ELF-1 (cell line): ENCODE data around the gene FHOD3.
"Not testable (repeated sequence)": the region's sequence is repeated elsewhere in the genome, so short reads cannot be mapped to it uniquely, and the experiment has no call there.

ENCODE experiments used
- DNase-seq: peaks from one replicate; pipeline ENCODE4 v3.0.0-alpha.2; 2016; ENCODE audit warnings: low read depth, low spot score

The FHOD3 gene

GRCh38 chr18:36448384-36449290, 151.1 kb downstream of the FHOD3 start:
- no peak for DNase-seq

DNA sequence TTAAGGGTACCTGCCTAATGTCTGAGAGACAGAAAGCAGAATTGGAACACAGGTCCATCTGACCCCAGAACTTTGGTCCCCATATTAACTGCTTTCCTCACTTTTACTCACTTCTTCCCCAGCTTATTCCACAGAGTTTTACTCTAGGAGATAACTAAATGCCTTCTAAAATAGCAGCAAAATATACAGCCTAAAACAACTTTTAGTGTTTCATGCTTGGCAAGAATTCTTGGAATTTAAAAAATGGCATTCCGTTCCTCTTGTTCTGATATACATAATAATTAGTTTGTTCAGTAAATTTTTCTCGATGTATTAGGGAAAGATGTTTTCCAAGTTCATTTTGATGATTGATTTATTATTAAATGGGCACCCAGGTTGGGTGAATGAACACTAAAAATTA, 151.9 kb downstream of the FHOD3 start:
- DNase-seq: no peak

DNA sequence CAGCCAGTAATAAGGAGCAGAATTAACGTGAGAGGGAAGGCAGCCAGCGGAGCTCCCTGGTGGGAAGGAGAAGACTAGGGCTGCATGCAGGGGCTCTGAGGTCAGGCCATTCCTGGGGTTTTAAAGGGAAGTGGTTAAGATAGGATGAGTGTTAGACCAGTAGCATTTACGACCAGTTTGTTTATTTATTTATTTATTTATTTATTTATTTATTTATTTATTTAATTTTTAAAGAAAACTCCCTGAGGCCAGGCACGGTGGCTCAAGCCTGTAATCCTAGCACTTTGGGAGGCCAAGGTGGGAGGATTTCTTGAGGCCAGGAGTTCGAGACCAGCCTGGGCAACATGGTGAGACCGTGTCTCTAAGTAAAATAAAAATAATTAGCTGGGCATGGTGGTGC, 152.8 kb downstream of the FHOD3 start:
- no peak for DNase-seq

DNA sequence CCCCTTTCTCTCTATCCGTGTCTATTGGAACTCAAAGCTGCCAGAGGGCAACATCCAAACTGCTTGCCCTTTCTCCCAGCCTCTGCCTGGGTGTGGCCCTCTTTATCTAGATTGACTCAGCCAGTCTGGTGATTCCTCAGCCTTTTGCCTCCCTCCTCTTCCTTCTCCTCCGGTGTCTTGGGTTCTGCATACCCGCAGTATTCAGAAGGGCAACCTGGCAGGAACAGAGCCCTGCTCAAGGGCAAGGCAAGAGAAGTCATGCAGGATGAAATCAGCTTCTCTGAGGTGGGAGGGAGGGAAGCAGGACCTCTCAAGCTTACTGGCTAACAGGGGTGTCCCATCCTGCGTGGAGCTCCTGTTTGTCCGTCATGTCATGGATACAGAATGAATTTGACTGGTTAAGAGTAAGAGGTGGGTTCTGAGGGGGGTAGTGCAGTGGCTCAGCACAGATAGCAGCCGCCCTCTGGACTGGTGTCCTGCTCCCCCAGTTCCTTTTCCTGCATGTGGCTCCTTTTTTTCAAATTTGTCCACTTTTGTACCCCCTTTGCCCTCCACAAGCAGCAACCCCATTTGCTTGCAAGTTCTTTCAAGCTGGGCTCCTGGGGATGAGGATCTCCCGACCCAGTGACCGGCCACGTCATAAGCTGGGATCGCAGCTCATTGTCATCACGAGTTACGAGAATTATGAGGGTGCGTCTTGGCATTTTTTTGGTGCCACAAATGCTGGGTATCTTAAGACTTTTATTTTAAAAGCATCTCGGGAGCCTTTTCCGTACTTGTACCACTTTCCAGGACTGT, 154.1 kb downstream of the FHOD3 start:
- no peak for DNase-seq

DNA sequence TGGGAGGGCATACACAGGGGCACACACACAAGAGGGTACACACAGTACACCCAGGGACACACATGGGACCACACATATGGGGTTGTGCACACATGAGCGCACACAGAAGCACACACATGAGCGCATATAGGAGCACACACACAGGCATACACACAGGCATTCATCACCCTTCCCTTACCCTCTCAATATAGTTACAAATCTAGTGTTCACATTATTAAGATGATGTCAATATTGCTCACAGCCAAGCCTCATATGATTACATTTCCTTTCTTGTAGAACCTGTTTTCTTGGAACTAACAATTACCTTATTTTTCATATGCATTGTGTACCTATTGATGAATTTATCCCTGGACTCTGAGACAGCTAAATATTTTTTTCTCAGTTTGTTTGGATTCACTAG, 156.7 kb downstream of the FHOD3 start:
- DNase-seq: no peak

DNA sequence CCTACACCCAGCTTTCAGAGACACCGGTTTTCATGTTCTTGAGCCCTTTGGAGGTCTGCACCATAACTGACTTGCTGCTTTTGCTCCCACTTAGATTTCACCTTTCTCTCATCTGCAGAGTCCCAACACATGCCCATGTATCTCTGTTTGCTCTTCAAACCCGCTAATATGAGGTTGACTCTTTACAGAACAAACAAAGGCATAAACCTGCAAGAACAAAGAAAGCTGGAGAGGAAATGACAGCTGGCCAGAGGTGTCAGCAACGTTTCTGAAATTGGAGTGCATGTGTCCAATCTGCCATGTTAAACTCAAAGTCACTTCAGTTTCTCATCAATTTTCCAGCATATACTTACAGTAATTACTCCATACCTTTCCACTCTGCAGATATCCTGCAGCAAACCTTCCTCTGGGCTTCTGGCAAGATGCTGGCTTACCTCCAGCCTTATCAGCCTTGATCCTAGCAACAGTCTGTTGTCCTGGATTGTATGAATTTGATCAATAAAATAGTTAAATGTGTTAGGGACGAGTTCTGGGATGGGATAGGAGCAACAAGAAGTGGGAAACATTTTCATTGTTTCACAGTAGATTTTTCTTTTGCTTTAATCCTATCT, 157.4 kb downstream of the FHOD3 start:
- DNase-seq: no peak

DNA sequence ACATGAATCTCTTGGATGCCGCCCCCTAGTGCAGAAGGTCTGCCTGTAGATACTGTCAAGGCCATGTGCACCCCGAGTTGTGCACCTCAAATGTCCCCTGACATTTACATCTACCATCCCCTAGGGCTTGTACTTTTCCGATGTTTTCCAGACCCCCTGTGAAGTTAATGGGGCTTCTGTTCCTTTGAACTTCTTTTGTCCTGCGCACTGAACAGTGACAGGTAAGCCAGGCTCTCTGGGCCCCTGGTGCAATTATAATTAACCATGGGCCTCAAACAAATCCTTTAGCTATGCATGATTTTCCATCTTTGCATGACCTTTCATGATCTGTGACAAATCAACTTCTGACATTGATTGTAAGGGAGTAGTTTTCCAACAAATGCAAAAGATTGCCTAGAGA, 158.4 kb downstream of the FHOD3 start:
- DNase-seq: no peak

GRCh38 chr18:36456622-36457021, 159.1 kb downstream of the FHOD3 start:
- DNase-seq: no peak

DNA sequence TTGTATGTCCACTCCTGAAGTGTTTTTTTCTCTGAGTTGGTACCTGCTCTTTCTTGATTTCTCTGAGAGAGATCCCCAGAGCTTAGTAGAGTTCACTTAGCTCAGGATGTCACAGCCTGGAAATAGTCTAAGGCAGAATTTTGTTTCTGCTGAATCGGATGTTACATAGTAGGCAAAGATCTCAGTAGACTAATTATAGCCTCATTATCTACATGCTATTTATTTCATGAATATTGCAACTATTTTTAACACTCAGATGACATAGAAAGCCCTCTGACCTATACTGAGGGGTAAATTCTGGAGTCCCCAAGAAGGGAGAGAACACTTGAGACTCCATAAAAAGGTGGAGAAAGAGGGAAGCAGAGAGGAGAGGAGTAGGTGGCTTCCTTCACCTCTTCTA, 160.2 kb downstream of the FHOD3 start:
- no peak for DNase-seq

GRCh38 chr18:36458306-36458705, 160.8 kb downstream of the FHOD3 start:
- DNase-seq: no peak

- DNase-seq: no peak
Observed at GRCh38 chr18:36459203-36459602, 161.7 kb downstream of the FHOD3 start.

DNA sequence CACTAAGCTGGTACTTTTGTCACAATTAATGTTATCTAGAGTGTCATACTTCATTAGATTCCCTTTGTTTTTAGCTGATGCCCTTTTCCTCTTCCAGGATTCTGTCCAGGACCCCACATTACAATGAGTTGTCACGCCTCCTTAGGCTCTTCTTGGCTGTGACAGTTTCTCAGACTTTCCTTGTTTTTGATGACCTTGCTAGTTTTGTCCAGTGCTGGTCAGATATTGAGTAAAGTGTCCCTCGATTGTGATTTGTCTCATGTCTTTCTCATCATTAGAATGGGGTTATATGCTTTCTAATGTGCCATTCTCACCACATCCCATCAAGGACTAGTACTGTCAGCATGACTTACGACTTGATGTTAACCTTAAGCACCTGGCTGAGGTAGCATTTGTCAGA, 162.3 kb downstream of the FHOD3 start:
- DNase-seq: no peak

GRCh38 chr18:36460324-36460850, 162.9 kb downstream of the FHOD3 start:
- DNase-seq: no peak

GRCh38 chr18:36460854-36461253, 163.3 kb downstream of the FHOD3 start:
- DNase-seq: no peak

GRCh38 chr18:36461551-36461987, 164.1 kb downstream of the FHOD3 start:
- no peak for DNase-seq

GRCh38 chr18:36463516-36463915, 166.0 kb downstream of the FHOD3 start:
- DNase-seq: not testable (repeated sequence)

- DNase-seq: no peak
Observed at GRCh38 chr18:36464126-36464651, 166.7 kb downstream of the FHOD3 start.

- no peak for DNase-seq
Observed at GRCh38 chr18:36465276-36465675, 167.8 kb downstream of the FHOD3 start.

- DNase-seq: no peak
Observed at GRCh38 chr18:36465970-36466369, 168.5 kb downstream of the FHOD3 start.

DNA sequence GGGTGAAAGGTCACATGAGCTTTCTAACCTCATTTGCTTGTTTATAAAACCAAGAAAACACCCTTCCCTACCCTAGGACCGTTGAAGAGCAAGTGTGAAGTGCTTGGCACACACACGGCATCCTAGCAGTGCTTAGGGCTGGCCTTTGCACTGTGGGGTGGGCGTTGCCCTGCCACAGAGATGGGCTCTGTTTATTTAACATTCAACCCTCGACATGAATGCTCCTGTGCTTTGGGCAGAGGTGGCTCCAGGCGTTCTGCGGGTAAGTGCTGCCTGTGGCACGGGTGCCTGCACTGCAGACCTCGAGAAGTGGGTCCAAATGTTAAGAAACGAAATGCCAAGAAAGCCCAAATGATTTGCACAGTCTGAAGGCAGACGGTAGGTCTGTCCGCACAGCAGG, 170.1 kb downstream of the FHOD3 start:
- DNase-seq: no peak

DNA sequence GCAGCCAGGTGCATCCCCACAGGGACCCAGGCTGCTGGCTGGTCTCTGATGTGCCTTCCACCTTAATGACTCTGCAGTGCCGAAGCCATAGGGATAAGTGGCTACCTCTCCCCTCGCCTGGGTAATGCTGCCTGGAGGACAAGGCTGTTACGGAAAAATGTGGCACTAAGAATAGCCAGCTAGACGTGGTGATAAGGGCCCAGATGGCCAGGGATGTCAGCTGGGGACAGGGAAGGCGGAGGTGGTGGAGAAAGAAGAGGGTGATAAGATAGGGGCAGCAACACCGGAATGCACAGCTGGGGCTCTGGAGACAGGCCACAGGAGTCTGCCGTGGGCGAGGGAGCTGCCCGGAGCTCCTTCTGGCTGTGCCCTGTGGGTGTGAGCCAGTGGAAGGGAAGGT, 170.6 kb downstream of the FHOD3 start:
- no peak for DNase-seq

- no peak for DNase-seq
Observed at GRCh38 chr18:36469461-36469860, 171.9 kb downstream of the FHOD3 start.
